Smooth muscle cell (in vitro differentiated cells): Measurements from ENCODE around the gene SSU72. TPM values are rescaled to one million over a fixed set of nuclear protein-coding genes. Genes with fewer than 3 reads are reported as not detected.

Experiments used
- DNase-seq: peaks from one replicate; lab custom pipeline; 2025; ENCODE audit not compliant: unreplicated experiment; lab: John Stamatoyannopoulos, UW
- H2AFZ ChIP-seq: fragments of 200-600 bp; sonication (generic); 2 replicates; pipeline ENCODE4 v1.6.0; 2016; ENCODE audit warnings: antibody characterized with exemption, low read depth, mild to moderate bottlenecking
- H3F3A ChIP-seq: fragments of 200-600 bp; sonication (generic); 2 replicates; pipeline ENCODE4 v1.6.0; 2017; ENCODE audit warnings: antibody characterized with exemption, low read depth
- H3K27ac ChIP-seq: fragments of 200-600 bp; sonication (generic); 2 replicates; pipeline ENCODE4 v1.5.1; 2016; ENCODE audit warnings: low read depth, mild to moderate bottlenecking
- H3K27me3 ChIP-seq: fragments of 200-600 bp; sonication (generic); 2 replicates; pipeline ENCODE4 v1.6.1; 2016; ENCODE audit warnings: low read depth, mild to moderate bottlenecking
- H3K36me3 ChIP-seq: fragments of 200-600 bp; sonication (generic); 2 replicates; pipeline ENCODE4 v1.5.1; 2016; ENCODE audit warnings: low read depth
- H3K4me1 ChIP-seq: fragments of 200-600 bp; sonication (generic); 2 replicates; pipeline ENCODE4 v1.5.1; 2016; ENCODE audit warnings: low read depth
- H3K4me2 ChIP-seq: fragments of 200-600 bp; sonication (generic); 2 replicates; pipeline ENCODE4 v1.6.0; 2016; ENCODE audit warnings: mild to moderate bottlenecking
- H3K4me3 ChIP-seq: fragments of 200-600 bp; sonication (generic); 2 replicates; pipeline ENCODE4 v1.5.1; 2016; ENCODE audit warnings: mild to moderate bottlenecking
- H3K79me2 ChIP-seq: fragments of 200-600 bp; sonication (generic); 2 replicates; pipeline ENCODE4 v1.6.0; 2016; ENCODE audit warnings: low read depth, mild to moderate bottlenecking
- H3K9ac ChIP-seq: fragments of 200-600 bp; sonication (generic); 2 replicates; pipeline ENCODE4 v1.6.0; 2016; ENCODE audit warnings: low read depth
- H3K9me3 ChIP-seq: fragments of 200-600 bp; sonication (generic); replicated peaks from 2 replicates; pipeline ENCODE4 v1.5.1; 2016; ENCODE audit warnings: low read depth
- H4K20me1 ChIP-seq: fragments of 200-600 bp; sonication (generic); 2 replicates; pipeline ENCODE4 v1.6.0; 2016; ENCODE audit warnings: low read depth
- WGBS: methylation state at CpG from one replicate; pipeline ENCODE4 v1.1.7; 2016; ENCODE audit warnings: low lambda C conversion rate; 5-methylcytosine and 5-hydroxymethylcytosine counted together
- polyA plus RNA-seq: library from polyadenylated mRNA; unstranded; fragments of >200 nt; fragmentation: Nextera tagmentation; extraction: Ambion mirVana; gene quantifications from 2 replicates; pipeline ENCODE4 v1.2.1, GENCODE V29; 2016
- total RNA-seq: library from RNA; depleted of rRNA; stranded (reverse); fragments of >200 nt; gene quantifications from 2 replicates; pipeline ENCODE4 v1.2.3, GENCODE V29; 2014
- TF ChIP-seq, protein P1 (sequence below): fragments of 200-600 bp; sonication (generic); IDR thresholded peaks from 2 replicates; pipeline ENCODE4 v1.5.1; 2017; ENCODE audit warnings: borderline replicate concordance, mild to moderate bottlenecking, antibody characterized with exemption; ENCODE audit not compliant: insufficient read depth, poor library complexity, severe bottlenecking

SSU72 gene
- total and polyA plus RNA-seq, 2 experiments from 2014 or later, result 116 to 223 TPM

DNA sequence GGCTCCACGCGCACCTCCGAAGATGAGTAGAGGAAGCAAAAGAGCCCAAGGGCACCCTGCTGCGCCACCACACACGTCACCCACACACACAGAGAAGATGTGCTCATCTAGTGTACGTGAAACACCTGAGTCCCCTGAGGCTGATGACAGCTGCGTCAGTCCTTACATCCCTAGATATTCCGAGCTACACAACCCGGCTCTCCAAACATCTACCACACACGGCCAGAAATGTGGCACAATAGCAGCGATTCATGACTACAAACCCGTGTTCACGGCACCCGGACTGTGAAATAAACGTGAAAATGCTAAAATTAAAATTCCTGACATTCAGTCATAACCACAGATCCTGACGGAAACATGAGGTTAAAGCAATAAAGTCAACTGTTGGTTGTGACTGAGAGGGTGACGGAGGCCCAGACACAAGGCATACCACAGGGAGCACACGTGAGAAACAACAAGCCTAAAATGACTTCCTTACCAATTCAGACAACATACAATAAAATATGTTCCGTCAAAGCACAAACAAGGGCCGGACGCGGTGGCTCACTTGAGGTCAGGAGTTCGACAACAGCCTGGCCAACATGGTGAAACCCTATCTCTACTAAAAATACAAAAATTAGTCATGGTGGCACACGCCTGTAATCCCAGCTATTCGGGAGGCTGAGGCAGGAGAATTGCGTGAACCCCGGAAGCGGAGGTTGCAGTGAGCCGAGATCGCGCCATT, 7.3 kb downstream of the SSU72 start:
- Histone ChIP-seq H2AFZ (no peak overlapping the region), H3K9me3 (no peaks in the 10 kb centered on the region), H3K36me3 (no peaks in the 10 kb centered on the region), H3K9ac (no peak overlapping the region), H3K27me3 (no peaks in the 10 kb centered on the region), H3K4me2 (no peak overlapping the region), H3K4me1 (no peaks in the 10 kb centered on the region), H3K79me2 (peaks cover 95% of the 10 kb centered on the region), H3K27ac (peak overlapping the region; percentile 15), H4K20me1 (peaks cover 99% of the 10 kb centered on the region), H3F3A (peaks cover 7% of the 10 kb centered on the region), H3K4me3 (no peak overlapping the region)
- TF ChIP-seq, protein P1, sequence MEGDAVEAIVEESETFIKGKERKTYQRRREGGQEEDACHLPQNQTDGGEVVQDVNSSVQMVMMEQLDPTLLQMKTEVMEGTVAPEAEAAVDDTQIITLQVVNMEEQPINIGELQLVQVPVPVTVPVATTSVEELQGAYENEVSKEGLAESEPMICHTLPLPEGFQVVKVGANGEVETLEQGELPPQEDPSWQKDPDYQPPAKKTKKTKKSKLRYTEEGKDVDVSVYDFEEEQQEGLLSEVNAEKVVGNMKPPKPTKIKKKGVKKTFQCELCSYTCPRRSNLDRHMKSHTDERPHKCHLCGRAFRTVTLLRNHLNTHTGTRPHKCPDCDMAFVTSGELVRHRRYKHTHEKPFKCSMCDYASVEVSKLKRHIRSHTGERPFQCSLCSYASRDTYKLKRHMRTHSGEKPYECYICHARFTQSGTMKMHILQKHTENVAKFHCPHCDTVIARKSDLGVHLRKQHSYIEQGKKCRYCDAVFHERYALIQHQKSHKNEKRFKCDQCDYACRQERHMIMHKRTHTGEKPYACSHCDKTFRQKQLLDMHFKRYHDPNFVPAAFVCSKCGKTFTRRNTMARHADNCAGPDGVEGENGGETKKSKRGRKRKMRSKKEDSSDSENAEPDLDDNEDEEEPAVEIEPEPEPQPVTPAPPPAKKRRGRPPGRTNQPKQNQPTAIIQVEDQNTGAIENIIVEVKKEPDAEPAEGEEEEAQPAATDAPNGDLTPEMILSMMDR, result no peak
- WGBS, result 92% methylated on average over 31 of the region's 31 CpGs
- no peak for DNase-seq

DNA sequence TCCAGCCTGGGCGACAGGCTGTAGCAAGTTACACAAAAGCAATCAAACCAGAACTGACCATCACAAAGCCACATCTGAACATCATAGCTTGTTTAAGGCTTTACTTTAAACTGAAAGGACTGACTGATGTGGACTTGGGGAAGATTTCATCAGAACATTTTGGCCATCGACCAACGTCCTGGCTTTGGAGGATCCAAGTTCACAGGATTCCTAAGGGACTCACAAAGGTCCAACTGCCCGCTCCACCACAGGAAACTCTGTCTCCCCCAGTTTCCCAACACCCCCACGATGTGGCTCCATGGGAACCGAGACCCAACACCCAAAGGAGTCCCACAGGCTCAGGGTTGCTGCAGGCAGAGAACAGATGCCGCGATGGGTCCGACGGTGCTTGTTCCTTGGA, 9.3 kb downstream of the SSU72 start:
- H3K9me3 ChIP-seq, result no peaks in the 10 kb centered on the region
- peaks cover 86% of the 10 kb centered on the region for H3K79me2 ChIP-seq
- no peak for DNase-seq
- H3K9ac ChIP-seq, result no peak overlapping the region
- no peaks in the 10 kb centered on the region for H3K4me1 ChIP-seq
- no peaks in the 10 kb centered on the region for H3K27me3 ChIP-seq
- TF ChIP-seq, protein P1, result no peak
- WGBS, result 97% methylated on average over 10 of the region's 10 CpGs
- H3F3A ChIP-seq, result peaks cover 7% of the 10 kb centered on the region
- peaks cover 96% of the 10 kb centered on the region for H4K20me1 ChIP-seq
- no peaks in the 10 kb centered on the region for H3K36me3 ChIP-seq
- no peak overlapping the region for H2AFZ ChIP-seq
- no peak overlapping the region for H3K4me2 ChIP-seq
- no peak overlapping the region for H3K4me3 ChIP-seq
- H3K27ac ChIP-seq, result no peak overlapping the region

DNA sequence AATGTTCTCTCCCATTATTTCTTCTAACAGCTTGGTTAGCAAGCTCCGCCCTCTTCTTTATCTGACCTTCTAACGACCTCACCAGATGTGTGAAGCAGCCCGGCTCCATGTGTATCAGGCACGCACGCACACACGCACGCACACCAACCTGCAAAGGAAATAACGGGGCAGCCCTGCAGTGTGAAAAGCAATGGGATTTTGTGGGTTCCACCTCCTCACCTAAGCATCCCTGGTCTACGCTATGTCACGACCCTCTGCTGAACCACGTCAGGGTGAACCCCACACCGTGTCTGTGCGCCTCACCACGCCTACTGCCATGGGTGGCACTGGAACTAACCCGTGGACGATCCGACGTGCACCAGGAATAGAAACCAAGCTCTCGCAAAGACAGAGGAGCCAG, 10.4 kb downstream of the SSU72 start:
- Histone ChIP-seq H3K4me3 (no peak overlapping the region), H3K27me3 (no peaks in the 10 kb centered on the region), H3K9ac (no peak overlapping the region), H3K9me3 (no peaks in the 10 kb centered on the region), H3K4me2 (no peak overlapping the region), H3F3A (no peaks in the 10 kb centered on the region), H3K79me2 (peaks cover 81% of the 10 kb centered on the region), H3K27ac (no peak overlapping the region), H3K36me3 (no peaks in the 10 kb centered on the region), H3K4me1 (no peaks in the 10 kb centered on the region), H2AFZ (no peak overlapping the region), H4K20me1 (peaks cover 96% of the 10 kb centered on the region)
- WGBS, result 97% methylated on average over 19 of the region's 19 CpGs
- TF ChIP-seq, protein P1, result no peak
- no peak for DNase-seq

DNA sequence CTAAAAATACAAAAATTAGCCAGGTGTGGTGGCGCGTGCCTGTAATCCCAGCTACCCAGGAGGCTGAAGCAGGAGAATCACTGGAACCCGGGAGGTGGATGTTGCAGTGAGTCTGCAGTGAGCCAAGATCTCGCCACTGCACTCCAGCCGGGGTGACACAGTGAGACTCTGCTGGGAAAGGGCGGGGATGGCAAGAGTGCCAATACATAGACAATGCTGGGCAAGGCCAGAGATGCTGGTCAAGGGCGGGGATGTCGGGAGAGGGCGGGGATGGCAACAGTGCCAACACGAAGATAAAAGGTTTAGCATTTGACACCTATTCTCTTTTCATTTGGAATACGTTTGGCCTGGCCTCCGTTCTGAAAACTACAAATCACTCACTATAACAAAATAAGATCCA, 11.0 kb downstream of the SSU72 start:
- no peak for DNase-seq
- Histone ChIP-seq H3K4me1 (no peaks in the 10 kb centered on the region), H3K36me3 (no peaks in the 10 kb centered on the region), H2AFZ (no peak overlapping the region), H3K79me2 (peaks cover 75% of the 10 kb centered on the region), H3K4me2 (no peak overlapping the region), H3F3A (peaks cover 3% of the 10 kb centered on the region), H3K9me3 (no peaks in the 10 kb centered on the region), H3K9ac (no peak overlapping the region), H3K4me3 (no peak overlapping the region), H3K27me3 (no peaks in the 10 kb centered on the region), H4K20me1 (peaks cover 96% of the 10 kb centered on the region), H3K27ac (no peak overlapping the region)
- TF ChIP-seq, protein P1, result no peak
- WGBS, result 96% methylated on average over 12 of the region's 12 CpGs
